ENCODE measurements around the gene AFF3.

DNA sequence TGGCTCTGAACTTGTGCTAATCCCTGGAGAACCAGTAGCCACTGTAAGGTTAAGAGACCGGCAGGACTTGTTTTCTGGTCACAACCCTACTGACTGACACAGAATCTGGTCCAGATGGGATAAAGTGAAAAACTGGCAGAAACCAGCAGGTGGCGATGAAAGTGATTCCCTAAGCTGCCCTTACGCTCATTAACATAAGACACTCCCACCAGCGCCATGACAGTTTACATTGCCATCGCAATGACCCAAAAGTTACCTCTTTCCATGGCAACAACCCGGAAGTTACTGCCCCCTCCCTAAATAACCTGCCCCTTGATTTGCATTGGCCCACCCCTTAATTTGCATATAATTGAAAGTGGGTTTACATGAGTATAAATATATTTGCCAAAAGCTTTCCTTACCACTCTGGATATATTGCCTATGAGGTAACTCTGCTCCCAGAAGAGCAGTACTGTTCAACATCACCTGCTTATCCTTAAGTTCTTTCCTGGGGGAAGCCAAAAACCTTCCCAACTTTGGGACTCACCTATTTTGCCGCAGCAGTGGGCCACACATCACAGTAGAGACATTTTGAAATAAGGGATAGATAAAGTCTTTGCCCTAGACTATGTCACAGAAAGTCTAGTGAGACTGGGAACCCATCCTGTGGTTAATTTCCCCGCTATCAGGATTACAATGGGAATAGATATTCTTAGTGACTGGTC, 35.8 kb upstream of the AFF3 start:
- TF ChIP-seq CTCF (IDR thresholded peaks at IDR 0.05; ENCODE audit: control extremely low read depth in 1 of 3, insufficient read depth in 1 of 3, low read depth in 1 of 3, low read length in 3 of 3) (peak; percentile 32 to 78 (median 61)), MAX (IDR thresholded peaks at IDR 0.05) (no peak), SP2 (IDR thresholded peaks at IDR 0.05; ENCODE audit: low read length) (no peak), GABPA (IDR thresholded peaks at IDR 0.05; ENCODE audit: borderline replicate concordance, insufficient read depth, low read length) (no peak), TAF1 (IDR thresholded peaks at IDR 0.05; ENCODE audit: low read depth, low read length) (no peak), EZH2 (IDR thresholded peaks at IDR 0.05; ENCODE audit: low read depth, low read length, severe bottlenecking) (no peak)
